ENCODE measurements around the gene EXD3.

Gene EXD3

DNA sequence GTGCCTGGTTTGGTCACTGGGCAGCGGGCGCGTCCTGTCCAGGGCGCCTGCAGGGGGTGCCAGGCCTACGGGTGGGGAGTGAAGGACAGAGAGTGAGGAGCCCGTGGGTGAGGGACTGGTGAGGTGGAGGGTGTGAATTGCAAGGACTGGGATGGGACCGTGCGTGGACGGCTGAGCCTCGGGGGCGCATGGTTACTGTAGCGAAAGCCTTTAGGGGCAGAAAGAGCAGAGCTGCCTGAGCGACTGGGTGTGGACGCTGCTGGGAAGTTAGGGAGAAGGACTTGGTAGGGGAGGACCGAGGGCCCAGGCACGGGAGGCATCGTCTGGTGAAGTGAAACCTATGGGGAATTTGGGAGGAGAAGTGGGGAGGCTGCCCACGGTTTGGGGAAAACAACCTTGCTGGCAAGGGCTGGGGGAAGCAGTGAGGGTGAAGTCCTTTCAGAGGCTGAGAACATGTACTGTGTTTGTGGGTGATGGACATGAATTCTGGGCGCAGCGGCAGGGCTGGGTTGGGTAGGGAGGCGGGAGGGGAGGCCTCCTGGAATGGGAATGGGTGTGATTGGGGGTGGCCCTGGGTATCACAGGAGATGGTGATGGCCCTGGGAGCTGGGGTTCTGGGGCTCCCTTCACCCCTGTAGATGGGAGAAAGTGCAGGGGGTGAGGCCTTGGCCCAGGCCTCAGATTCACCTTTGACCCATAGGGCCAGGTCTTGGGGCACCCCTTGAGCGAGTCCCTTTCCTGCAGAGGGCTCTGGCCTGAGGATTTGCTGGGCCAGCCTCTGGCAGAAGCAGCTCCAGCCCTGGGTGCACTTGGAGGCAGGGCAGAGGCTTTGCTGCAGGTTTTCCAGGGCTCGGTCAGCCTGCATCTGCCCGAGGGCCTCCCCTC is 147.1 kb downstream of the EXD3 start:
- H3K4me3 ChIP-seq (ENCODE audit: low read length), result no peak overlapping the region
- no peak overlapping the region for H3K4me2 ChIP-seq (ENCODE audit: low read length)
- no peak overlapping the region for H3K9ac ChIP-seq (ENCODE audit: low read depth, low read length)
- no peaks in the 10 kb centered on the region for H3K27me3 ChIP-seq (ENCODE audit: control insufficient read depth, insufficient read depth, low read length)
- peaks cover 39% of the 10 kb centered on the region for H3K4me1 ChIP-seq (ENCODE audit: control insufficient read depth, insufficient read depth, low read length)
- H3K9me3 ChIP-seq (replicated peaks; ENCODE audit: low read length), result no peaks in the 10 kb centered on the region
- peaks cover 36% of the 10 kb centered on the region for H3K36me3 ChIP-seq (ENCODE audit: insufficient read depth, low read length)

GRCh38 chr9:137275203-137275587 is 147.8 kb downstream of the EXD3 start:
- Histone ChIP-seq H3K4me2 (ENCODE audit: low read length) (no peak overlapping the region), H3K4me3 (ENCODE audit: low read length) (no peak overlapping the region), H3K27me3 (ENCODE audit: control insufficient read depth, insufficient read depth, low read length) (no peaks in the 10 kb centered on the region), H3K4me1 (ENCODE audit: control insufficient read depth, insufficient read depth, low read length) (peaks cover 33% of the 10 kb centered on the region), H3K36me3 (ENCODE audit: insufficient read depth, low read length) (peaks cover 34% of the 10 kb centered on the region), H3K9me3 (replicated peaks; ENCODE audit: low read length) (no peaks in the 10 kb centered on the region), H3K9ac (ENCODE audit: low read depth, low read length) (no peak overlapping the region)

DNA sequence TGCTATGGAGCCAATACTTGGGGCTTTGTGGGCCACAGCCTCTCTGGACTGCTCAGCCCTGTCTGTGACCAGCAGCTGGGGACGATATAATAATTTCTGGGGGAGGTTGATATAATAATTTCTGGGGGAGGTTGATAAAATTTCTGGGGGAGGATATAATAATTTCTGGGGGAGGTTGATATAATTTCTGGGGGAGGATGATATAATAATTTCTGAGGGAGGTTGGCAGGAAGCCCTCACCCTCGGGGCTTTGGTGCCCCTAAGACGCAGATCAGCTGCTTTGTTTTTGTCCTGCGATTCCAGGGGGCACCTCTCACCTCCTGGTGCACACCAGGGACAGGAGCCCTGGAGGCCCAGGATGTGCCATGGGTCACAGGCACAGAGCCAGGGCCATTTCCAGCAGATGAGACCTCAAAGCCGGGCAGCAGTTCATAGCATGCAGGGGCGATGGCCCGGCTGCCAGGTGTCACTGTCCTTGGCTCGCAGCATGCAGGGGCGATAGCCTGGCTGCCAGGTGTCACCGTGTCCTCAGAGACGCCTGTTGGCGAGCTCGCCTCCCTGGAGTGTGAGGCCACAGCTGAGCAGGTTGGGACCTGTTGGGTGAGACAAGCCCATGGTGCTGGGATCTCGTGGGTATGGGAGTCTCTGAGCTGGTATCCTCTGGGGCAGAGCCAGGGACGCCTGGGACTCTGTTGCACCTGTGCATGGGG is 149.2 kb downstream of the EXD3 start:
- no peak overlapping the region for H3K4me2 ChIP-seq (ENCODE audit: low read length)
- no peak overlapping the region for H3K4me3 ChIP-seq (ENCODE audit: low read length)
- H3K36me3 ChIP-seq (ENCODE audit: insufficient read depth, low read length), result peaks cover 32% of the 10 kb centered on the region
- no peak overlapping the region for H3K9ac ChIP-seq (ENCODE audit: low read depth, low read length)
- H3K4me1 ChIP-seq (ENCODE audit: control insufficient read depth, insufficient read depth, low read length), result peaks cover 28% of the 10 kb centered on the region
- H3K27me3 ChIP-seq (ENCODE audit: control insufficient read depth, insufficient read depth, low read length), result no peaks in the 10 kb centered on the region
- no peaks in the 10 kb centered on the region for H3K9me3 ChIP-seq (replicated peaks; ENCODE audit: low read length)

GRCh38 chr9:137273095-137273490 is 149.9 kb downstream of the EXD3 start:
- Histone ChIP-seq H3K4me3 (ENCODE audit: low read length) (no peak overlapping the region), H3K36me3 (ENCODE audit: insufficient read depth, low read length) (peaks cover 36% of the 10 kb centered on the region), H3K9ac (ENCODE audit: low read depth, low read length) (no peak overlapping the region), H3K4me1 (ENCODE audit: control insufficient read depth, insufficient read depth, low read length) (peaks cover 28% of the 10 kb centered on the region), H3K9me3 (replicated peaks; ENCODE audit: low read length) (no peaks in the 10 kb centered on the region), H3K27me3 (ENCODE audit: control insufficient read depth, insufficient read depth, low read length) (no peaks in the 10 kb centered on the region), H3K4me2 (ENCODE audit: low read length) (no peak overlapping the region)

DNA sequence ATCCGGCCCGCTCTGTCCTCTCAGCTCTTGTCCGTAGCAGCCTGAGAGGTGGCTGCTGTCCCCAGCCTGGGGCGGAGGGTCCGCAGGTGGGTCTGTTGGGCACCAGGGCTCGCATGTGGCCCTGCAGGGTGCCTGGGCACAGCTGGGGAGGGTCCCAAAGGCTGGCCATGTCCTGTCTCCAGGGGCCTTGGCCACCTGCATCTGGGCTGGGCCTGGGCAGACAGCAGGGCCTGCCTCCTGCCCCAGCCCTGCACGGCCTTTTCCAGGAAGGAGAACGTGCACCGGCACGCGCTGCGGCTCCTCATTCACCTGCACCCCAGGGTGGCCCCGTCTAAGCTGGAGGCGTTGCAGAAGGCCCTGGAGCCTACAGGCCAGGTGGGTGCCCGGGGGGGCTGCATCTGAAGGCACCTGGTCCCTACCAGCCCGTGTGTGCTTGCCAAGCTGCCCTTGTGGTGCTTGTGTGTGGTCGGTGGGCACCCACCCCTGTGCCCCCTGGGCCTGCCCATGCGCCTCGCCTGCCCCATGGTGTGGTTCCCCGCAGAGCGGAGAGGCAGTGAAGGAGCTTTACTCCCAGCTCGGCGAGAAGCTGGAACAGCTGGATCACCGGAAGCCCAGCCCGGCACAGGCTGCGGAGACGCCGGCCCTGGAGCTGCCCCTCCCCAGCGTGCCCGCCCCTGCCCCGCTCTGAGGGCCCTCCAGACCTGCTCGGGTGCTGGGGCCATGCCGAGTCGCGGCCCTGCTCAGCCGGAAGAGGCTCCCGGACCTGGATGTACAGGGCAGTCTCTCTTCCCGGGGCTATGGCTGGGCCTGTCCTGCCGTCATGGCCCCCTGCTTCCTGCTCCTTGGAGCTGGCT is 150.5 kb downstream of the EXD3 start:
- H3K4me1 ChIP-seq (ENCODE audit: control insufficient read depth, insufficient read depth, low read length), result peaks cover 22% of the 10 kb centered on the region
- H3K4me3 ChIP-seq (ENCODE audit: low read length), result no peak overlapping the region

DNA sequence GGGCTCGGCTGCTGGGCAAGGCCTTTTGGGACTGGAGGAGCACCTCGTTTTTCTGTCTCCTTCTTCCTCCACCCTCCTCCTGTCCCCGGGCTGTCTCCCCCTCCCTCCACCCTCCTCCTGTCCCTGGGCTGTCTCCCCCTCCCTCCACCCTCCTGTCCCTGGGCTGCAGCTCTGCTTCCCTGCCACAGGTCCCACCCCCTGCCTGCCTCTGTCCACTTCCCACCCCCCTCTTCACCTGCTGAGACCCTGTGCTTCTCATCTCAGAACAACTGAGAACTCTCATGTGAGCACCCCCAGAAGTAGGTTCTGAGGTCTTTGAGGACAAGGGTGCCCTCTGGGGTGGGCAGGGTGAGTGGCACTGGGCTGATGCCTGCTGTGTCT is 151.3 kb downstream of the EXD3 start:
- no peaks in the 10 kb centered on the region for H3K27me3 ChIP-seq (ENCODE audit: control insufficient read depth, insufficient read depth, low read length)
- peaks cover 46% of the 10 kb centered on the region for H3K36me3 ChIP-seq (ENCODE audit: insufficient read depth, low read length)
- no peak overlapping the region for H3K4me3 ChIP-seq (ENCODE audit: low read length)
- H3K4me1 ChIP-seq (ENCODE audit: control insufficient read depth, insufficient read depth, low read length), result peaks cover 14% of the 10 kb centered on the region
- no peak overlapping the region for H3K4me2 ChIP-seq (ENCODE audit: low read length)
- no peaks in the 10 kb centered on the region for H3K9me3 ChIP-seq (replicated peaks; ENCODE audit: low read length)
- no peak overlapping the region for H3K9ac ChIP-seq (ENCODE audit: low read depth, low read length)

More for the DNA sequence above, 150.5 kb downstream of the EXD3 start:
- H3K36me3 ChIP-seq (ENCODE audit: insufficient read depth, low read length), result peaks cover 42% of the 10 kb centered on the region
- H3K4me2 ChIP-seq (ENCODE audit: low read length), result no peak overlapping the region
- no peaks in the 10 kb centered on the region for H3K27me3 ChIP-seq (ENCODE audit: control insufficient read depth, insufficient read depth, low read length)
- H3K9me3 ChIP-seq (replicated peaks; ENCODE audit: low read length), result no peaks in the 10 kb centered on the region
- no peak overlapping the region for H3K9ac ChIP-seq (ENCODE audit: low read depth, low read length)

DNA sequence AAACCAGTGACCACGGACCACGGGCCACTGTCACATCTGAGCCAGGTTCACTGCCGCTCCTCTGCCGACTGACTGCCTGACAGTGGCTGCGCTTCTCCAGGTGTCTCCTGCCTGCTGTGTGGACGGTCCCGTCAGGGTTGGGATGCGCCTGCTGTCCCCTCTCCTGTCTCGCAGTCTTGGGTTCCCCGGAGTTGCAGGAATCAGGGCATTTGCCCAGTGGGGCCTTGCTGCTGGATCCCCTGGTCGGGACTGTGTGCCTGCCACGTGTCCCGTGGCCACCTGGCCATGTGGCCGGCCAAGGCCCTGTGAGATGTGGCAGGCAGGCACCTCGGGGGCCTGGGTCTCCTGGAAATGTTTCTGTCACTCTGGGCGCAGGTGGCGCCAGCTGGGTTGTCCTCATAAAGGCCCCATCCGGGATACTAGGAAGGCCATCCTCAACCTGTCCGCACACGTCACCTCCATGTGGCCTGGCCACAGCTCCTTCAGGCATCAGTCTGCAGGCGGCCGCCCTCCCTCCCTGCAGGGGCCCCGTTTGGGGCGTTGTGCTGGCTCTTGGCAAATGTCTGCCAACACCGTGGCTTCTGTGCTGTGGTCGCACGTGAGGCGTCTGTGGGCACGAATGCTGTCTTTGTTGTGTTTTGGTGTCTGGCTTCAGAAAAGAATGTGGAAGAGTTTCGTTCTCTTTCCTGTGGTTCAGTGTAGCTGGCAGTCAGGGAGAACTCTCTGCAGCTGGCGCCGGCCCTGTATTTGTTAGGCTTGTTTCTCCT is 151.8 kb downstream of the EXD3 start:
- Histone ChIP-seq H3K4me2 (ENCODE audit: low read length) (no peak overlapping the region), H3K9ac (ENCODE audit: low read depth, low read length) (no peak overlapping the region), H3K4me3 (ENCODE audit: low read length) (no peak overlapping the region), H3K36me3 (ENCODE audit: insufficient read depth, low read length) (peaks cover 50% of the 10 kb centered on the region), H3K9me3 (replicated peaks; ENCODE audit: low read length) (no peaks in the 10 kb centered on the region), H3K27me3 (ENCODE audit: control insufficient read depth, insufficient read depth, low read length) (no peaks in the 10 kb centered on the region), H3K4me1 (ENCODE audit: control insufficient read depth, insufficient read depth, low read length) (peaks cover 9% of the 10 kb centered on the region)

DNA sequence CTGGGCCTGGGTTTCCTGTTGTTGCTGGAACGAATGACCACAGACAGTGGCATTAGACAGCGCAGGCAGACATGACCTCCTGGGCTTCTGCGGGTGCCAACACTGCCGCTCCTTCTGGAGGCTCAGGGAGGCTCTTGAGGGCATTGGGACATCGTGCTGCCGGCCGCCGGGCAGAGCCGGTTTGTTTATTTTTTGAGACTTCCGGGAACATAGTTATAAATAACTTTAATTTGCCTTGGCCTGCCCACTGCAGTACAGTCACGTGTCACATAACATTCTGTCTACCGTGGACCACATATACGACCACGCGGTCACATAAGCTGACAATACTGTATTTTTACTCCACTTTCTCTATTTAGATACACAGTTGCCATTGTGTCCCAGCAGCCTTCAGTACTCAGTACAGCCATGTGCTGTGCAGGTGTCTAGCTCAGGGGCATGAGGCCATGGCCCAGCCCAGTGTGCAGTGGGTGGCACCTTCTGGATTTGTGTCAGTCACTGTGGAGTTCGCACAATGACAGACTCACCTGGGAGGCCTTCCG is 153.7 kb downstream of the EXD3 start:
- Histone ChIP-seq H3K9me3 (replicated peaks; ENCODE audit: low read length) (no peaks in the 10 kb centered on the region), H3K36me3 (ENCODE audit: insufficient read depth, low read length) (peaks cover 62% of the 10 kb centered on the region), H3K4me3 (ENCODE audit: low read length) (no peak overlapping the region), H3K4me2 (ENCODE audit: low read length) (no peak overlapping the region), H3K9ac (ENCODE audit: low read depth, low read length) (no peak overlapping the region), H3K4me1 (ENCODE audit: control insufficient read depth, insufficient read depth, low read length) (peaks cover 3% of the 10 kb centered on the region), H3K27me3 (ENCODE audit: control insufficient read depth, insufficient read depth, low read length) (no peaks in the 10 kb centered on the region)

- Histone ChIP-seq H3K36me3 (ENCODE audit: insufficient read depth, low read length) (peaks cover 68% of the 10 kb centered on the region), H3K27me3 (ENCODE audit: control insufficient read depth, insufficient read depth, low read length) (no peaks in the 10 kb centered on the region), H3K4me1 (ENCODE audit: control insufficient read depth, insufficient read depth, low read length) (peaks cover 3% of the 10 kb centered on the region), H3K9me3 (replicated peaks; ENCODE audit: low read length) (no peaks in the 10 kb centered on the region), H3K4me2 (ENCODE audit: low read length) (no peak overlapping the region), H3K4me3 (ENCODE audit: low read length) (no peak overlapping the region), H3K9ac (ENCODE audit: low read depth, low read length) (no peak overlapping the region)
Measured at GRCh38 chr9:137268538-137269201, 154.3 kb downstream of the EXD3 start.

DNA sequence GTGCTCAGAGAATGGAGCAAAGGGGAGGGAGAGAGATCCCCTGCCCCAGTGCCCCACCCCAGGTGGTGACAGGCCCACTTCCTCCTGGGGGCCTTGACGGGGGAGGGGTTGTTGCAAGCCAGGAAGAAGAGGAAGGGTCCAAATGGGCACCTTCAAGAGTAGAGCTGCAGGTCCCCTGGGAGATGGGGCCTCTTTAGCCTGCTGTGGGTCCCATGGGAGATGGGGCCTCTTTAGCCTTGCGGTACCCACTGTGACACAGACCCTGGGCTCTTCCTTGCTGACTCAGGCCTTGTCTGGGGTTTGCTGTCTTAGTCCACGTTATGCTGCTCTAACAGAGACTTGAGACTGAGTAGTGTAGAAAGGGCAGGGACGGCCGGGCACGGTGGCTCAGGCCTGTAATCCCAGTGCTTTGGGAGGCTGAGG is 155.0 kb downstream of the EXD3 start:
- Histone ChIP-seq H3K4me2 (ENCODE audit: low read length) (no peak overlapping the region), H3K27me3 (ENCODE audit: control insufficient read depth, insufficient read depth, low read length) (no peaks in the 10 kb centered on the region), H3K9me3 (replicated peaks; ENCODE audit: low read length) (no peaks in the 10 kb centered on the region), H3K9ac (ENCODE audit: low read depth, low read length) (no peak overlapping the region), H3K4me1 (ENCODE audit: control insufficient read depth, insufficient read depth, low read length) (peaks cover 3% of the 10 kb centered on the region), H3K4me3 (ENCODE audit: low read length) (no peak overlapping the region), H3K36me3 (ENCODE audit: insufficient read depth, low read length) (peaks cover 65% of the 10 kb centered on the region)
